Neural progenitor cell (in vitro differentiated cells): Measurements from ENCODE around the gene CEL. TPM values are rescaled to one million over a fixed set of nuclear protein-coding genes. Genes with fewer than 3 reads are reported as not detected.

Experiments
- DNase-seq: peaks from one replicate; pipeline ENCODE4 v3.0.0-alpha.2; 2016; ENCODE audit warnings: low spot score
- H2AFZ ChIP-seq: fragments of 200-600 bp; sonication (generic); replicated peaks from 2 replicates; pipeline ENCODE4 v1.6.1; 2016; ENCODE audit warnings: antibody characterized with exemption
- H3F3A ChIP-seq: fragments of 200-600 bp; sonication (generic); 2 replicates; pipeline ENCODE4 v1.6.1; 2016; ENCODE audit warnings: antibody characterized with exemption, low read depth
- H3K27ac ChIP-seq: fragments of 200-600 bp; sonication (generic); 2 replicates; pipeline ENCODE4 v1.5.1; 2016; ENCODE audit warnings: mild to moderate bottlenecking
- H3K27me3 ChIP-seq: fragments of 200-600 bp; sonication (generic); 2 replicates; pipeline ENCODE4 v1.6.1; 2016; ENCODE audit warnings: mild to moderate bottlenecking, moderate library complexity
- H3K36me3 ChIP-seq: fragments of 200-600 bp; sonication (generic); 2 replicates; pipeline ENCODE4 v1.5.1; 2016
- H3K4me1 ChIP-seq: fragments of 200-600 bp; sonication (generic); 2 replicates; pipeline ENCODE4 v1.6.1; 2016; ENCODE audit warnings: mixed run types
- H3K4me2 ChIP-seq: fragments of 200-600 bp; sonication (generic); 2 replicates; pipeline ENCODE4 v1.6.1; 2016
- H3K4me3 ChIP-seq: fragments of 200-600 bp; sonication (generic); 2 replicates; pipeline ENCODE4 v1.5.1; 2016
- H3K79me2 ChIP-seq: fragments of 200-600 bp; sonication (generic); 2 replicates; pipeline ENCODE4 v1.6.1; 2016; ENCODE audit warnings: low read depth
- H3K9ac ChIP-seq: fragments of 200-600 bp; sonication (generic); 2 replicates; pipeline ENCODE4 v1.6.1; 2016
- H3K9me3 ChIP-seq: fragments of 200-600 bp; sonication (generic); 2 replicates; pipeline ENCODE4 v1.5.1; 2016; ENCODE audit warnings: low read depth
- H4K20me1 ChIP-seq: fragments of 200-600 bp; sonication (generic); 2 replicates; pipeline ENCODE4 v1.6.1; 2016; ENCODE audit warnings: low read depth
- H3K27ac Mint-ChIP-seq: 3 replicates; pipeline ENCODE4 v1.8.0; 2021; ENCODE audit warnings: mixed read lengths
- H3K27me3 Mint-ChIP-seq: 2 replicates; pipeline ENCODE4 v1.8.0; 2022; ENCODE audit warnings: low read depth, mild to moderate bottlenecking, inconsistent platforms, moderate library complexity, mixed read lengths; ENCODE audit not compliant: insufficient read depth
- H3K36me3 Mint-ChIP-seq: 3 replicates; pipeline ENCODE4 v1.8.0; 2021; ENCODE audit warnings: mixed read lengths
- H3K4me1 Mint-ChIP-seq: 3 replicates; pipeline ENCODE4 v1.8.0; 2021; ENCODE audit warnings: mixed read lengths
- H3K4me3 Mint-ChIP-seq: 3 replicates; pipeline ENCODE4 v1.8.0; 2021; ENCODE audit warnings: mild to moderate bottlenecking, moderate library complexity, mixed read lengths
- H3K9me3 Mint-ChIP-seq: 3 replicates; pipeline ENCODE4 v1.8.0; 2020; ENCODE audit warnings: mixed read lengths
- CTCF ChIP-seq: fragments of 200-600 bp; sonication (generic); IDR thresholded peaks from 2 replicates; pipeline ENCODE4 v1.5.1; 2017; ENCODE audit warnings: antibody characterized with exemption, mild to moderate bottlenecking
- EZH2 ChIP-seq: fragments of 200-600 bp; sonication (generic); IDR thresholded peaks from 2 replicates; pipeline ENCODE4 v1.6.1; 2017; ENCODE audit warnings: antibody characterized with exemption, mild to moderate bottlenecking, moderate library complexity
- EZH2phosphoT487 ChIP-seq: fragments of 200-600 bp; sonication (generic); IDR thresholded peaks from 2 replicates; pipeline ENCODE4 v1.6.1; 2017; ENCODE audit warnings: antibody characterized with exemption
- total RNA-seq: library from RNA; depleted of rRNA; stranded (reverse); fragments of >200 nt; gene quantifications from 2 replicates; pipeline ENCODE4 v1.2.3, GENCODE V29; 2015; ENCODE audit warnings: low replicate concordance

CEL gene
- total RNA-seq, 1 donor from 2014 or later = 1.0 TPM

DNA sequence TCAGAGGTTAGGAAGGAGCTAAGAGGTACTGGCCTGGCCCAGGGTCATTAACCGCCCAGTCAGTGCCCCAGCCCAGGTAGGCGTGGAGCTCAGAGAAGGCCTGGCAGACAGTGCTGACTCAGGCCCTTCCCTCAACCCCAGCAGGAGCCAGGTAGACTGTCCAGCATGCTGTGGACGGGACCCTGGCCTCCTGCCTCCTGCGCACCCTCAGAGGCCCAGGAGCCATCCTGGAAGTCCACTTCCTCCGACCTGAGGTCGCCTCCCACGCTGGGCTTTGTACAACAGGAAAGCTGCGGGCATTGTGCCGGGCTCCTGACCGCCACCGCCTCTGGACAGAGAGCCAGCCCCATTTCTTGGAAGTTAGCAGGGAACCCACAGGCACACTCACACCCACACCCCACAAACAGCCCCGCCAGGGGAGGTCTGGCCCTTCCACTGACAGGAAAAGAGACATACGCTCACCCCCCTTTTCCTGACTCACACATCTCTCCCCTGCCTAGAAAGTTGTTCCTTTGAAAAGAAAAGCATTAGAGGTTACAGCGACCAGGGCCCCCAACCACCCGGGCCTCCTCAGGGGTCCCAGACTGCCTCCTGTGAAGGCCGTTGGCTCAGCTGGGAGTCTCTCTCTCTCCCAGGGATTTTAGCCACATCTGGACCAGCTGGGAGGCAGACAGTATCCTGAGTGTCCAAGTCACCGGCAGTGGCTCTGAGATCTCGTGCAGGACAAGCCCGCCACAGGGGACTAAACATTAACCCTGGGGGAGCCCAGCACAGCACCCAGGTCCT, 51.6 kb downstream of the CEL start:
- peaks cover 8% of the 10 kb centered on the region for H3K27me3 Mint-ChIP-seq
- H4K20me1 ChIP-seq = peaks cover 72% of the 10 kb centered on the region
- H3K27ac ChIP-seq = no peak overlapping the region

DNA sequence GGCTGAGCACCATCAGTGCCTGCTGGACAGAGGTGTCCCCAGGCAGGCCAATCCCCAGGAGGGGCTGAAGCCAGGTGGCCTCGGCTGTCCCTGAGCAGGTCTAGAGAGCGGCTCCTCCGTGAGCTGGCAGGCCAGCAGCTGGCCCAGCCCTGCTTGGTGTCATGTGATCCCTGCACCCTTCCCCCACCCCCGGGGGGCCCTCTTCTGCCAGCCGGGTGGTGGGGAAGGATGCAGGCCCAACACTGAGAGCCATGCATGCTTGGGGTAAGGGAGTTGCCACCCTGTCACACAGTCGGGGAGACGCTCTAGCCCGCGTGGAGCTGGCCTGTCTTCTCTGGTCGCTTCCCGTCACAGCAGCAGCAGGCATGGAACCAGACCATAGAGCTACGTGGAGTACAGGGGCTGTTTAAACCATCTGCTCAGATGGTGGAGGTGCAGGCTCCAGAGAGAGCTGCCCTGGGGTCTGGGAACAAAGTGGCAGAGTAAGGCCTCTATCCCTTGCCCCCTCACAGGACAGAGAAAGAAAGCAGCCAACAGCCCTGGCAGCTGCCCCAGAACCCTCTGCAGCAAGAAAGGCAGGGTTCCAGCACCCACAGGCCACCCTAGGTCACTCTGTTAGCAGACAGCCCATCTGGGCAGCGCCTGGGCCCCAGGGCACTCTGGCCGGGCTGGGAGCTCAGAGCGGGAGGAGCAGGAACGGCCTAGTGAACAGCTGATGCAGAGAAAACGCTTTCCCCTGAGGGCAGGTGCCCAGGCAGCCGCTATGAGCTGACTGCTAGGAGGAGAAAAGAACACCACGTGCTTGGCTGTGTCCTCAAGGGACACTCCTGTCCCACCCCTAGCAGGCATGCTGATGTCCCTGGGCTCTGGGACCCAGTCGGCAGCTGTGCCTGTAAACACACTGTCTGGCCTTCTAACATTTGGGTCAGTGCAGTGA, 52.4 kb downstream of the CEL start:
- Histone ChIP-seq H3K4me1 (peaks cover 22% of the 10 kb centered on the region), H4K20me1 (peaks cover 80% of the 10 kb centered on the region), H3K27me3 (no peaks in the 10 kb centered on the region), H3K9ac (peak overlapping the region; percentile 12), H3F3A (peaks cover 4% of the 10 kb centered on the region), H2AFZ (no peak overlapping the region), H3K36me3 (no peaks in the 10 kb centered on the region), H3K9me3 (no peaks in the 10 kb centered on the region), H3K27ac (no peak overlapping the region), H3K4me2 (no peak overlapping the region), H3K79me2 (peaks cover 29% of the 10 kb centered on the region), H3K4me3 (no peak overlapping the region)
- Mint-ChIP-seq H3K27ac (peak overlapping the region; percentile 63), H3K36me3 (peaks cover 7% of the 10 kb centered on the region), H3K27me3 (peaks cover 10% of the 10 kb centered on the region), H3K4me3 (no peak overlapping the region), H3K9me3 (no peaks in the 10 kb centered on the region), H3K4me1 (peaks cover 29% of the 10 kb centered on the region)
- TF ChIP-seq CTCF (no peak), EZH2 (no peak), EZH2phosphoT487 (no peak)
- DNase-seq = no peak

More for the DNA sequence above, 51.6 kb downstream of the CEL start:
- Mint-ChIP-seq H3K27ac (peak overlapping the region; percentile 66), H3K9me3 (no peaks in the 10 kb centered on the region), H3K4me1 (peaks cover 21% of the 10 kb centered on the region), H3K4me3 (no peak overlapping the region), H3K36me3 (peaks cover 7% of the 10 kb centered on the region)
- H3F3A ChIP-seq = no peaks in the 10 kb centered on the region
- no peak for DNase-seq
- peaks cover 20% of the 10 kb centered on the region for H3K79me2 ChIP-seq
- peaks cover 13% of the 10 kb centered on the region for H3K4me1 ChIP-seq
- TF ChIP-seq EZH2 = no peak
- TF ChIP-seq EZH2phosphoT487 = no peak
- no peak for TF ChIP-seq CTCF
- no peaks in the 10 kb centered on the region for H3K36me3 ChIP-seq
- no peaks in the 10 kb centered on the region for H3K9me3 ChIP-seq
- H3K4me2 ChIP-seq = no peak overlapping the region
- H3K9ac ChIP-seq = peak overlapping the region; percentile 12
- H2AFZ ChIP-seq = no peak overlapping the region
- H3K4me3 ChIP-seq = no peak overlapping the region
- H3K27me3 ChIP-seq = no peaks in the 10 kb centered on the region

- H3K4me1 ChIP-seq = peaks cover 30% of the 10 kb centered on the region
- Mint-ChIP-seq H3K4me1 (peaks cover 37% of the 10 kb centered on the region), H3K27ac (peak overlapping the region; percentile 74), H3K4me3 (no peak overlapping the region), H3K36me3 (peaks cover 4% of the 10 kb centered on the region), H3K27me3 (peaks cover 7% of the 10 kb centered on the region), H3K9me3 (no peaks in the 10 kb centered on the region)
- no peaks in the 10 kb centered on the region for H3K27me3 ChIP-seq
- TF ChIP-seq CTCF (no peak), EZH2 (no peak), EZH2phosphoT487 (no peak)
- no peak overlapping the region for H3K27ac ChIP-seq
- H4K20me1 ChIP-seq = peaks cover 89% of the 10 kb centered on the region
- H3K9me3 ChIP-seq = no peaks in the 10 kb centered on the region
- no peaks in the 10 kb centered on the region for H3K36me3 ChIP-seq
- no peak overlapping the region for H3K4me3 ChIP-seq
- no peak for DNase-seq
- peaks cover 30% of the 10 kb centered on the region for H3K79me2 ChIP-seq
- H3F3A ChIP-seq = peaks cover 12% of the 10 kb centered on the region
- no peak overlapping the region for H2AFZ ChIP-seq
- peak overlapping the region; percentile 22 for H3K9ac ChIP-seq
- no peak overlapping the region for H3K4me2 ChIP-seq
Observed at GRCh38 chr9:133114886-133115603, 53.3 kb downstream of the CEL start.
